Suppressor macrophage (primary cell): ENCODE measurements around the gene PTPN5.

Source experiments
- DNase-seq, 4 experiments: peaks; one replicate each; pipeline ENCODE4 v3.0.0-alpha.2; 2020 to 2022

The PTPN5 gene

DNA sequence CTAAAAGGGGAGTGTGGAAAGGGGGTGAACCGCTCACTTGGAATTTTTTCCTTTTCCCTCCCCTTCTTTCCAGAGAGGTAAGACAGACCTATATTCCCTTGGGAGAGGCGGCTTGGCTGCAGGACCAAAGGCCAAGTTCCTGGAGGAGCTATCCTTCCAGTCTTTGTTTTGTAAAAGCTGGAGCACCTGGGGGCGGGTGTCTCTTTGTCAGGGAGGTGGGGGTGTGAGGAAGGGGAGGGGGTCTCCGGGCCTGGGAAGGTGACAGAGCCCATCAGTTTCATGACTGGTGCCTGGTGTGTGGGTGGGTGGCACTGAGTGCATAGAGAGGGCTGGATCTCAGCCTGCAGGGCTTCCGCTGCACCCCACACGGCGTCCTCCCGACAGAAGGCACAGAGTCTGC, 18.5 kb downstream of the PTPN5 start:
- no peak for DNase-seq

DNA sequence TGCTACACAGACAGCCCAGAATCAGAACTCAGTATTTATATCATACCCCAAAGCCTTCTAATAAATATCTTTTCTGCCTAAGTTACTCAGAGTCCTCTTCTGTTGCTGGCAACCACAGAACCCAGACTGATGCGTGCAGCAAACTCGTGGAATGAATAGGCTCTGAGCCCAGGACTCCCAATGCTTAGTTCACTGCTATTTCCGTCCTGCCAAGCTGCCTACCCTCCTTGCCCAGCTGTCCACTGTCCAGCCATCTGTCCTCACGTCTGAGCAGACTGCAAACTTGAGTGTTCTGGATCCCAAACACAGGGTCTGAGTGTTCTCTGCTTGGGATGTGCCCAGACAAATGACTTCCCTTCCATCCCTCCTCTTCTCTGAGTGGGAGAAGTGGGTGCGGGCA, 19.4 kb downstream of the PTPN5 start:
- no peak for DNase-seq

DNA sequence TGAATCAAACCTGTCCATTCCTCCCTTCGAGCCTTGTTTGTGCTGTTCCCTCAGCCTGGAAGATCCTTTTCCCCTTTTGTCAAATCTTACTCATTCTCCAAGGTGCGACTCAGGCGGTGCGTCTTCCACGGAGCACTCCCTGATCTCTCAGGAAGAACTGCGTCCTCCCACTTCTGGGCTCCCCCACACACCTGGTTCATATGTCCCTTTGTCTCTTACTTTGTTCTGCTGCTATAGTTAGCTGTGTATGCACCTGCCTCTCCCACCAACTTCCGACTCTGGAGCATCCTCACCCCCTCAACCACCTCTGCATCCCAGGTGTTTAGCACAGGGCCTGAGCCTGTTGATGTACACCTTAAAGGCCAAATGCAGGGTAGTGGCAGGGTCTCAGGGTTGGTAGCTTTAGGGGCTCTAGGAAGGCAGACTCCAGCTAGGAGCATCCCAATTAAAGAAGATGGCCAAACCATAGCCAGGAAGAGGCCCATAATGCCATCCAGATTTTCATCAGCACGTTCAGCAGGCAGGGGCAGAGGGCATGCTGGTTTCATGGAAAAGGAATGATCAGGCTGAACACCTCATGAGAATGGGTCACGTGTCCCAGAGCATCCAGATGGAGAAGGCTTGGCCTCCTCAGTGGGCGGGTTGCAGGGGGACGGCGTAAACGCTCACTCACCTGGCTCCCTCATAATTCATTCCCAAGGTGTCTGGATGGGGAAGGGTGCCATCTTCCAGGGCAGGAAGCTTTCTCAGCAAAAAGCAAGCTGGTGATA, 20.1 kb downstream of the PTPN5 start:
- no peak for DNase-seq

GRCh38 chr11:18770479-18771125, 21.0 kb downstream of the PTPN5 start:
- no peak for DNase-seq

GRCh38 chr11:18769802-18770456, 21.7 kb downstream of the PTPN5 start:
- DNase-seq: no peak

GRCh38 chr11:18768978-18769377, 22.6 kb downstream of the PTPN5 start:
- peak in 1 of 4 experiments; percentile 6 for DNase-seq

- peak; percentile 29 to 57 (median 53) for DNase-seq
Measured at GRCh38 chr11:18768472-18768901, 23.1 kb downstream of the PTPN5 start.

GRCh38 chr11:18766015-18766414, 25.6 kb downstream of the PTPN5 start:
- DNase-seq: no peak

- no peak for DNase-seq
Measured at GRCh38 chr11:18765554-18765953, 26.0 kb downstream of the PTPN5 start.

GRCh38 chr11:18761741-18762140, 29.9 kb downstream of the PTPN5 start:
- DNase-seq: no peak

DNA sequence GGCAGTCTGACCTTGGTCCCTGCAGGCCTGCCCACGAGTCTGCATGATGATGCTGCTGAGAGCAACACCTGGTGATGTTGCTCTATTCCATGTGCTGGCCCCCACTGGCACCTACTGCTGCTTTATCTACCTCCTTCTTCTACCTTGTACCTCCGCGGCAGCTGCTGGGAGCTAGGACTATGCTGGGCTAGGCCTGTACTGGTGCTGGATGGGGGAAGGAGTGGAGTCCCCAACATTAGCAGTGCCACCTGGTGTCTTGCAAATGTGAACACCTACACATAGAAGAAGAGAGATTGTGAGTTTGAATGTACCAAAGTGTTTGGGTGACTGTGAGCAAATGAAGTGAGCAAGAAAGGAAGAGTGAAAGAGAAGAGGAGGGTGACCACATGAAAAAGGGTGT, 30.5 kb downstream of the PTPN5 start:
- DNase-seq: no peak

GRCh38 chr11:18757811-18758210, 33.8 kb downstream of the PTPN5 start:
- no peak for DNase-seq

DNA sequence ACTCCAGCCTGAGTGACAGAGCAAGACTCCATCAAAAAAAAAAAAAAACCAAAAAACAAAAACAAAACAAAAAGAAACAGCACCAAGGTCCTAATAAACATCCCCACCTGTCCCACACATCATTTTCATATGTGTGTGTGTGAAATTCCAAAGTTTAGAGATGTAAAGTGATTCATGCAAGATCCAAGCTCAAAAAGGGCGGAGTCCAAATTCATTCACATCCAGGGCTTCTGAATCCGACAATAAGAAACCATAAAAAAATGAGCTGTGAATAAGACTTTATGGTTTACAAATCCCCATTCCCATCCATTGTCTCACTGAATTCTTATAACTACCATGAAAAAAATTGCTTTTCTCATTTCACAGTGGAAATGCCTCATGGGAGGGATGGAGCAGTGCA, 34.7 kb downstream of the PTPN5 start:
- DNase-seq: no peak

DNA sequence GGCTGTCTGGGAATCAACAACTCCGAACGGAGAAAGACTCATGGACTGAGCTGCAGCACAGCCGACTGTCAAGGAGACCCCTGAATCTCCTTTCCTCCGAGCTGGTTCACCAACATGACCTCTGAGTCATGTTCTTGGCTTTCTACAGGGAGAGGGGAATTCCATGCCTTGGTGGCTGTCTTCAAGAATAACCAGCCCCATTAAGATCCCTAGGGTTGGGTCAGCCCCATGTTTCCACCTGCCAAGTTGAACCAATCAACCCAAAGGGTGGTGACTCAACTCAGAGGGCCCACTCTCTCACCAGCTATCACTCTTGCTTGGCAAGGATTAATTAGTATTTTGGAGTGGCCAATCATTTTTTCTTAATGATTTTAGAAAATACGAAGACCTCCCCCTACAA, 37.3 kb downstream of the PTPN5 start:
- no peak for DNase-seq

DNA sequence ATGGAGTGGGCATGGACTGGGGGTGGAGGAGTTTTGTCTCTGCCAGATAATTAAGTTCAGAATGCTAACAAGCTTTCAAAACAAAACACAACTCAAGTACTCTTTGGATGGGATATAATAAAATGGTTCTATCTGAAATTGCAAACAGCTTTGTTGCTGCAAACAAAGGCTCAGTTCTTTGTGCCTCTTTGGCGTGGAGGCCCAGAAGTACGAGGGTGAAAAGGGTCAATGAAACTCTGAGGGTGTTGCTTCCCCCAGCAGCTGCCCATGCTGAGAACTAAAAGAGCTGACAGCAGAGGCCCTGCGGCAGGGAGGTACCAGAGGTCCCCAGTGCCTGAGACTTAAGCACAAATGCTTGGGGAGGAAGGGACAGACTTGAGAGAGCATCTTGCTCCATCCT, 39.1 kb downstream of the PTPN5 start:
- no peak for DNase-seq

DNA sequence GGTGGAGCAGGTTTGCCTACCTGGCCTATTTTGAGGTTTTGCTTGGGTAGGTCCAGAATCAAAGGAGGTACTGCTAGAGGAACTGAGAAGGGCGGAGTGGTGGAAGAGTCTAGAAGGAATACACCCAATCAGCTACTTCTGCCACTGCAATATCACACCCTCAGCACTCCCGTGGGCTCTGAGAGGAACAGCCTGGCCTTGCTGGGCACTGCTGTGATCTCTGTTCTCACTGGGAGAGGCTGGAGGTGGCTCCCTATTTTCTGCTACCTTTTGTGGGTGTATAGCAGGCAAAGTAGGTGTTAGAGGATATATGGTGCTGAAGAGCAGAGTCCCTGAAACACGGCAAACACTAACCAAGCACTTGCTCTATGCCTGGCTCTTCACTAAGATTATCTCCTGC, 40.7 kb downstream of the PTPN5 start:
- DNase-seq: no peak

GRCh38 chr11:18749681-18750319, 41.8 kb downstream of the PTPN5 start:
- DNase-seq: peak; percentile 57 to 70 (median 67)

- no peak for DNase-seq
Measured at GRCh38 chr11:18748766-18749365, 42.7 kb downstream of the PTPN5 start.

GRCh38 chr11:18745251-18745650, 46.3 kb downstream of the PTPN5 start:
- no peak for DNase-seq

DNA sequence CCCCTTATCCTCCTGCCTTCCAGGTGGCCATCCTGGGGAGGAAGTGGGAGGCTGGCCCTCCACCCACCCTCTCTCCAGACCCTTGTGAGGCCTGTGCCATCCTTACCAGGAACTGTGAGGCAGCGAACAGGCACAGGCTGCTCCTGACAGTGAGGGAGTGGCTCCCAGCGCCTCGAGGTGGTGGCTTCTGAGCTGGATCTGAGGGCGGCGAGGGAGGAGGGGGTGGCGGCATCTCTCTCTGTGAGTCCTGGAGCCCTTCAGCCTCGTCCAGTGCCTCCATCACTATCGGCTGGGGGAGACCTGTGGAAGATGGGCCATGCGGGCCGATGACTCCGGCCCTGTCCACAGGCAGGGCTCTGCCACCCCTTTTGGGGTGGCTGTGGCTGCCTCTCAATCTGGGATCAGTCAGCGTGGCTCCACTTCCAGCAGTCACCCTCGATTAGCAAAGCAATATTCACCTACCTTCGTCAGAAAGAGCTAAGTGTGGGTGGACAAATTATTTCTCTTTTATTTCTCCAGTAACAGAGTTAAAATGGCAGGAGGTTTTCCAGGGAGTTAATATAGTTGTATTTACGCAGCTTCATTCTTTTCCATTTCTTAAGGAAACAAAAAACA, 47.6 kb downstream of the PTPN5 start:
- DNase-seq: no peak

DNA sequence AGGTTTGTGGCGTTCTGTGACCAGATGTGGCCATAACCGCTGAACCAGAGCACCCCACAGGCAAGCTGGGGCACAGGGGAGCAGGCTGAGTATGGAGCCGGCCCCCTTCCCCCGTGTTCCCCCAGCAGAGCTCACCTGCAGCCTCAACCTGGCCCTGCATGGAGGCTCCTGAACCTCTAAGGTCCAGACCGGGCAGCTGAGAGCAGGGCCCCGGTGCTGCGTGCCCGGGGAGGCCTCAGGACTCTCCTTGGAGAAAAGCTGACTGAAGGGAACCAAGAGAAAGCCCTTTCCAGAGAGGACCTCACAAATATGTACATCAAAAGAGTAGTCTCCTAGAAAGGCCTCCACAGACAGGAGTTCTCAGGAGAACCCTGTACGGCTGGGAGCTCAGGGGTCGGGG, 48.2 kb downstream of the PTPN5 start:
- DNase-seq: no peak

- DNase-seq: no peak
Measured at GRCh38 chr11:18741783-18742182, 49.8 kb downstream of the PTPN5 start.
